ENCODE measurements around the gene MADD. TPM values are rescaled to one million over a fixed set of nuclear protein-coding genes. Genes with fewer than 3 reads are reported as not detected.

Gene MADD
- total RNA-seq, 1 experiment from 2014 or later = 24.8 TPM

DNA sequence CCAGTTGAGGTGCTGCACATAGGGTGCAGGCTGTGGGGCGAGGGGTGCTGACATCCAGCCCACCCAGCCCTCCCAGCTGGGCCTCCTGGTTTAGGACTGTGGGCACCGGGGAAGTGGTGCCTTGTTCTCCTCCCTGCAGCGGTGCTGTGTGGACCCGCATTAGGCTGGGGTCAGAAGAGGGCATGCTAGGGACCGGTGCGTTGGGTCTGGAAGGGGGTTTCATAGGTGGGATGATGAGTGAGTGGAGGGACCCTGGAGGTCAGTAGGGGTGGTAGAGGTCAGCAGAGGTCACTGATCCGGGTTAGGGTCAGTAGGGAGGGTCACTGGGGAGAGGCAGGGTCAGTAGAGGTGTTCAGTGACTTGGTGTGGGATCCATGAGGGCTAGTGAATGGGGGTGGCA, 89.2 kb downstream of the MADD start:
- no peaks in the 10 kb centered on the region for H3K27me3 Mint-ChIP-seq (ENCODE audit: insufficient read depth, unreplicated experiment)
- POLR2A ChIA-PET = interaction anchor here (0.7 kb wide), 1 partner anchor 47 kb away, joined by 3 read pairs; no protein-coding TSS in a partner anchor
- intact Hi-C loops (cut with micrococcal nuclease) = loop anchor here (5.0 kb wide), 1 partner anchor 87 kb away; the partner anchor contains the start of gene MADD

GRCh38 chr11:47359586-47359985, 89.7 kb downstream of the MADD start:
- Mint-ChIP-seq H3K4me3 (ENCODE audit: unreplicated experiment) (no peak overlapping the region), H3K27ac (ENCODE audit: low read depth, unreplicated experiment) (no peak overlapping the region), H3K9me3 (ENCODE audit: unreplicated experiment) (no peaks in the 10 kb centered on the region), H3K27me3 (ENCODE audit: insufficient read depth, unreplicated experiment) (no peaks in the 10 kb centered on the region), H3K4me1 (ENCODE audit: insufficient read depth, unreplicated experiment) (peaks cover 3% of the 10 kb centered on the region), H3K36me3 (ENCODE audit: insufficient read depth, unreplicated experiment) (no peaks in the 10 kb centered on the region)
- CTCF ChIA-PET = interaction anchor here (0.9 to 1.3 kb wide), 2 partner anchors 12 to 14 kb away, joined by 3 to 9 read pairs; no protein-coding TSS in a partner anchor
- DNase-seq (ENCODE audit: unreplicated experiment) = no peak
- POLR2A ChIA-PET = interaction anchor here (0.7 kb wide), 1 partner anchor 48 kb away, joined by 3 read pairs; no protein-coding TSS in a partner anchor
- BruUV-seq (replicated peaks) = no TSS peak
- intact Hi-C loops (cut with micrococcal nuclease) = loop anchor here (5.0 kb wide), 1 partner anchor 87 kb away; the partner anchor contains the start of gene MADD
- TF ChIP-seq, protein P1, sequence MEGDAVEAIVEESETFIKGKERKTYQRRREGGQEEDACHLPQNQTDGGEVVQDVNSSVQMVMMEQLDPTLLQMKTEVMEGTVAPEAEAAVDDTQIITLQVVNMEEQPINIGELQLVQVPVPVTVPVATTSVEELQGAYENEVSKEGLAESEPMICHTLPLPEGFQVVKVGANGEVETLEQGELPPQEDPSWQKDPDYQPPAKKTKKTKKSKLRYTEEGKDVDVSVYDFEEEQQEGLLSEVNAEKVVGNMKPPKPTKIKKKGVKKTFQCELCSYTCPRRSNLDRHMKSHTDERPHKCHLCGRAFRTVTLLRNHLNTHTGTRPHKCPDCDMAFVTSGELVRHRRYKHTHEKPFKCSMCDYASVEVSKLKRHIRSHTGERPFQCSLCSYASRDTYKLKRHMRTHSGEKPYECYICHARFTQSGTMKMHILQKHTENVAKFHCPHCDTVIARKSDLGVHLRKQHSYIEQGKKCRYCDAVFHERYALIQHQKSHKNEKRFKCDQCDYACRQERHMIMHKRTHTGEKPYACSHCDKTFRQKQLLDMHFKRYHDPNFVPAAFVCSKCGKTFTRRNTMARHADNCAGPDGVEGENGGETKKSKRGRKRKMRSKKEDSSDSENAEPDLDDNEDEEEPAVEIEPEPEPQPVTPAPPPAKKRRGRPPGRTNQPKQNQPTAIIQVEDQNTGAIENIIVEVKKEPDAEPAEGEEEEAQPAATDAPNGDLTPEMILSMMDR (IDR thresholded peaks at IDR 0.05; ENCODE audit: unreplicated experiment) = no peak

More for the DNA sequence above, 89.2 kb downstream of the MADD start:
- peaks cover 5% of the 10 kb centered on the region for H3K4me1 Mint-ChIP-seq (ENCODE audit: insufficient read depth, unreplicated experiment)
- no peaks in the 10 kb centered on the region for H3K9me3 Mint-ChIP-seq (ENCODE audit: unreplicated experiment)
- TF ChIP-seq, protein P1 (IDR thresholded peaks at IDR 0.05; ENCODE audit: unreplicated experiment) = no peak
- CTCF ChIA-PET = no interaction called here
- no peak for DNase-seq (ENCODE audit: unreplicated experiment)
- no peak overlapping the region for H3K27ac Mint-ChIP-seq (ENCODE audit: low read depth, unreplicated experiment)
- no peak overlapping the region for H3K4me3 Mint-ChIP-seq (ENCODE audit: unreplicated experiment)
- BruUV-seq (replicated peaks) = no TSS peak
- no peaks in the 10 kb centered on the region for H3K36me3 Mint-ChIP-seq (ENCODE audit: insufficient read depth, unreplicated experiment)

DNA sequence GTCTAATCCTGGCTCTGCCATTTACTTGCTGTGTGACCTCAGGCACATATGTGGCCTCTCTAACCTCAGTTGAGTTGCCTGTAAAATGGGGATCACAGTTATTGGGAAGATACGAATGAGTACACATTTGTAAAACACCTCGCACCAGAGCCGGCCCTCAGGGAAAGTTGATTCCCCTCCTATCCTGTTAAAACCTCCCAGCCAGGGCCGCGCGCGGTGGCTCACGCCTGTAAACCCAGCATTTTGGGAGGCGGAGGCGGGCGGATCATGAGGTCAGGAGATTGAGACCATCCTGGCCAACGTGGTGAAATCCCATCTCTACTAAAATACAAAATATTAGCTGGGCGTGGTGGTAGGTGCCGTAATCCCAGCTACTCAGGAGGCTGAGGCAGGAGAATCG, 90.4 kb downstream of the MADD start:
- CTCF ChIA-PET = interaction anchor here (0.6 to 1.3 kb wide), 5 partner anchors 12 to 592 kb away, joined by 3 to 9 read pairs (median 3); no protein-coding TSS in a partner anchor
- no peak for DNase-seq (ENCODE audit: unreplicated experiment)
- intact Hi-C loops (cut with micrococcal nuclease) = no loop called here

DNA sequence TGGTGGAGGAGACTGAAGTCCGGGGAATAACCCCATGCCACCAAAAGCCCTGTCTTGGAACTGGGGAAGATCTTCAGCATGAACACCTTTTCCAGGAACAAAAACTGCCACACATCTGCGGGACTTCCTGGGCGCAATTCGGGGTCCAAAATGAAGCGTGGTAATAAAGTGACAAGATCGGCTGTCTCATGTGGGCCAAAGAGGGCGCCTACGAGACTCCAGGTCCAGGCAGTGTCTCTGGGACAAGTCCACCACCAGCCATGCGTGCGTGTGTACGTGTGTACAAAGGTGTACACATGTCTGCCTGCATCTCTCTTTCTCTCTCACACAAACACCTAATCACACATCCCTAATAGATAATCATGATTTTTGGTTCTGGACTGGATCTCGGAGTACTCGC, 91.5 kb downstream of the MADD start:
- H3K27me3 Mint-ChIP-seq (ENCODE audit: insufficient read depth, unreplicated experiment) = peaks cover 11% of the 10 kb centered on the region

More for the DNA sequence above, 90.4 kb downstream of the MADD start:
- Mint-ChIP-seq H3K4me1 (ENCODE audit: insufficient read depth, unreplicated experiment) (no peaks in the 10 kb centered on the region), H3K27me3 (ENCODE audit: insufficient read depth, unreplicated experiment) (peaks cover under 1% of the 10 kb centered on the region), H3K9me3 (ENCODE audit: unreplicated experiment) (no peaks in the 10 kb centered on the region), H3K36me3 (ENCODE audit: insufficient read depth, unreplicated experiment) (no peaks in the 10 kb centered on the region), H3K4me3 (ENCODE audit: unreplicated experiment) (no peak overlapping the region), H3K27ac (ENCODE audit: low read depth, unreplicated experiment) (no peak overlapping the region)
- POLR2A ChIA-PET = interaction anchor here (0.7 kb wide), 1 partner anchor 34 kb away, joined by 3 read pairs; no protein-coding TSS in a partner anchor
- no TSS peak for BruUV-seq (replicated peaks)
- TF ChIP-seq, protein P1 (IDR thresholded peaks at IDR 0.05; ENCODE audit: unreplicated experiment) = no peak

More for the DNA sequence above, 91.5 kb downstream of the MADD start:
- H3K4me3 Mint-ChIP-seq (ENCODE audit: unreplicated experiment) = no peak overlapping the region
- no peaks in the 10 kb centered on the region for H3K36me3 Mint-ChIP-seq (ENCODE audit: insufficient read depth, unreplicated experiment)
- CTCF ChIA-PET = interaction anchor here (0.5 to 1.1 kb wide), 4 partner anchors 13 to 140 kb away, joined by 3 read pairs; no protein-coding TSS in a partner anchor
- no peak for DNase-seq (ENCODE audit: unreplicated experiment)
- H3K27ac Mint-ChIP-seq (ENCODE audit: low read depth, unreplicated experiment) = no peak overlapping the region
- H3K4me1 Mint-ChIP-seq (ENCODE audit: insufficient read depth, unreplicated experiment) = no peaks in the 10 kb centered on the region
- H3K9me3 Mint-ChIP-seq (ENCODE audit: unreplicated experiment) = no peaks in the 10 kb centered on the region
- TF ChIP-seq, protein P1 (IDR thresholded peaks at IDR 0.05; ENCODE audit: unreplicated experiment) = no peak
- POLR2A ChIA-PET = no interaction called here
- intact Hi-C loops (cut with micrococcal nuclease) = no loop called here
- BruUV-seq (replicated peaks) = no TSS peak
